DND-41 (cell line): Measurements from ENCODE around the gene PIAS1.

Experiments
- CTCF ChIP-seq: IDR thresholded peaks from 2 replicates; pipeline ENCODE4 v1.5.1; 2012; ENCODE audit warnings: borderline replicate concordance, low read length, moderate library complexity, mild to moderate bottlenecking; ENCODE audit not compliant: poor library complexity, severe bottlenecking; ENCODE audit errors: extremely low read depth
- EZH2 ChIP-seq: IDR thresholded peaks from 3 replicates; pipeline ENCODE4 v1.6.1; 2012; ENCODE audit warnings: borderline replicate concordance, low read depth, mild to moderate bottlenecking, moderate library complexity, low read length, inconsistent platforms; ENCODE audit not compliant: severe bottlenecking

DNA sequence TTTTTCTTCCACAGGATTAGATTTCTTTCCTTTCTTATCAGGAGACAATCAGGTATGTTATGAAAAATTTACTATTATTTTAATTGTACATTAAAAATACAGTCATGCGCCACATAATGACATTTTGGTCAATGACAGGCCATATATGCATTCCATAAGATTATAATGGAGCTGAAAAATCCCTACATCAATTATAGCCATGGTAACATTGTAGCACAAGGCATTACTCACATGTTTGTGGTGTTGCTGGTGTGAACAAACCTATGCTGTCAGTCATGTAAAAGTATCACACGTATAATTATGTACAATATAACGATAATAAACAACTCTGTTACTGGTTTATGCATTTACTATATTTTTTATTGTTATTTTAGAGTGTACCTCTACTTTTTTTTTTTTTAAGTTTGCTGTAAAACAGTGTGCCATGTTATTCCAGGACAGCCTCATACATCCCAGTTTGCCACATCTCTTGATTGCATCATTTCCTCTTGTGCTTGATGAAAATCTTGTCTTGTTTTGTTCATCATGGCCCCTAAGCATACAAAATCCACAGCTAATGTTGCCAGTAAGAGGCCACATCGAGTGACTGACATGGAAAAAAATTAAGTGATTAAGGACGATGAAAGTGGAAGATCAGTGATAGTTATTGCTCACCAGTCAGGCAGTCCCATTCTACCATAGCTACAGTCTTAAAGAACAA is 129.7 kb downstream of the PIAS1 start:
- TF ChIP-seq CTCF, result no peak
- no peak for TF ChIP-seq EZH2
